ENCODE data around the gene TMEM178B.

The TMEM178B gene

GRCh38 chr7:141221007-141221612 is 147.2 kb downstream of the TMEM178B start:
- DNase-seq (ENCODE audit: low spot score): peak; percentile 20

- no peak for DNase-seq (ENCODE audit: low spot score)
These were observed 152.2 kb downstream of the TMEM178B start for GRCh38 chr7:141225916-141226618.

- DNase-seq (ENCODE audit: low spot score): no peak
These were observed 153.6 kb downstream of the TMEM178B start for GRCh38 chr7:141227454-141227853.

- DNase-seq (ENCODE audit: low spot score): no peak
These were observed 154.6 kb downstream of the TMEM178B start for GRCh38 chr7:141228482-141228881.

- peak; percentile 55 for DNase-seq (ENCODE audit: low spot score)
These were observed 157.3 kb downstream of the TMEM178B start for GRCh38 chr7:141231018-141231792.

- DNase-seq (ENCODE audit: low spot score): no peak
These were observed 158.6 kb downstream of the TMEM178B start for GRCh38 chr7:141232286-141233051.

- DNase-seq (ENCODE audit: low spot score): no peak
These were observed 160.7 kb downstream of the TMEM178B start for GRCh38 chr7:141234335-141235105.

GRCh38 chr7:141235656-141236055 is 161.8 kb downstream of the TMEM178B start:
- DNase-seq (ENCODE audit: low spot score): no peak

- DNase-seq (ENCODE audit: low spot score): no peak
These were observed 164.9 kb downstream of the TMEM178B start for GRCh38 chr7:141238596-141239243.

GRCh38 chr7:141239661-141240060 is 165.8 kb downstream of the TMEM178B start:
- no peak for DNase-seq (ENCODE audit: low spot score)

- DNase-seq (ENCODE audit: low spot score): no peak
These were observed 168.7 kb downstream of the TMEM178B start for GRCh38 chr7:141242568-141242967.

GRCh38 chr7:141243368-141243767 is 169.5 kb downstream of the TMEM178B start:
- DNase-seq (ENCODE audit: low spot score): no peak

- no peak for DNase-seq (ENCODE audit: low spot score)
These were observed 170.6 kb downstream of the TMEM178B start for GRCh38 chr7:141244435-141244834.

GRCh38 chr7:141246426-141246825 is 172.6 kb downstream of the TMEM178B start:
- no peak for DNase-seq (ENCODE audit: low spot score)

GRCh38 chr7:141251180-141251579 is 177.3 kb downstream of the TMEM178B start:
- DNase-seq (ENCODE audit: low spot score): no peak

GRCh38 chr7:141251957-141252356 is 178.1 kb downstream of the TMEM178B start:
- no peak for DNase-seq (ENCODE audit: low spot score)

- no peak for DNase-seq (ENCODE audit: low spot score)
These were observed 183.7 kb downstream of the TMEM178B start for GRCh38 chr7:141257597-141257996.

GRCh38 chr7:141258559-141258958 is 184.7 kb downstream of the TMEM178B start:
- no peak for DNase-seq (ENCODE audit: low spot score)

GRCh38 chr7:141262101-141263090 is 188.5 kb downstream of the TMEM178B start:
- no peak for DNase-seq (ENCODE audit: low spot score)

GRCh38 chr7:141263508-141263907 is 189.6 kb downstream of the TMEM178B start:
- DNase-seq (ENCODE audit: low spot score): no peak

All from HuH-7 (cell line).